ENCODE results near the gene CENPB.

GRCh38 chr20:3826420-3826819 is 39.9 kb upstream of the CENPB start:
- TF ChIP-seq CTCF (conservative IDR thresholded peaks at IDR 0.05; ENCODE audit: low read depth, low read length): no peak
- TF ChIP-seq MAZ (IDR thresholded peaks at IDR 0.05; ENCODE audit: borderline replicate concordance, low read depth, low read length): no peak
- TF ChIP-seq POLR2A (IDR thresholded peaks at IDR 0.05; ENCODE audit: low read depth, low read length): no peak
- TF ChIP-seq RCOR1 (IDR thresholded peaks at IDR 0.05; ENCODE audit: insufficient replicate concordance, low read length): no peak
- no peak for TF ChIP-seq MXI1 (IDR thresholded peaks at IDR 0.05; ENCODE audit: borderline replicate concordance, low read depth, low read length)
- no peak for TF ChIP-seq FOS (IDR thresholded peaks at IDR 0.05; ENCODE audit: low read depth, low read length)

All from IMR-90 (cell line).